Measurements from ENCODE around the gene MOB3A.

GRCh38 chr19:2129486-2129885 lies 33.4 kb upstream of the MOB3A start:
- no peak for TF ChIP-seq CTCF (IDR thresholded peaks at IDR 0.05)
- TF ChIP-seq POLR2A (IDR thresholded peaks at IDR 0.05): no peak

Data from body of pancreas (tissue), 4 donors.